Progenitor cell of endocrine pancreas (in vitro differentiated cells): ENCODE measurements around the gene MGAT1. TPM values are rescaled to one million over a fixed set of nuclear protein-coding genes. Genes with fewer than 3 reads are reported as not detected.
"Not testable (repeated sequence)": the region's sequence is repeated elsewhere in the genome, so short reads cannot be mapped to it uniquely, and the experiment has no call there.

Experiments
- DNase-seq: peaks from one replicate; pipeline ENCODE4 v3.0.0; 2021; ENCODE audit warnings: low spot score; ENCODE audit not compliant: unreplicated experiment
- H3K27ac Mint-ChIP-seq: 2 replicates; pipeline ENCODE4 v1.8.0; 2021; ENCODE audit warnings: mild to moderate bottlenecking, moderate library complexity, mixed read lengths
- H3K27me3 Mint-ChIP-seq: 2 replicates; pipeline ENCODE4 v1.8.0; 2021; ENCODE audit warnings: mixed read lengths
- H3K36me3 Mint-ChIP-seq: 2 replicates; pipeline ENCODE4 v1.8.0; 2022; ENCODE audit warnings: mixed read lengths; ENCODE audit not compliant: insufficient read depth
- H3K4me1 Mint-ChIP-seq: 2 replicates; pipeline ENCODE4 v1.8.0; 2021; ENCODE audit warnings: low read depth, mixed read lengths
- H3K4me3 Mint-ChIP-seq: 2 replicates; pipeline ENCODE4 v1.8.0; 2021; ENCODE audit warnings: low read depth, mild to moderate bottlenecking, moderate library complexity, mixed read lengths
- H3K9me3 Mint-ChIP-seq: 2 replicates; pipeline ENCODE4 v1.8.0; 2021; ENCODE audit warnings: low read depth, mixed read lengths
- CTCF ChIP-seq: fragments of 200-600 bp; sonication (generic); IDR thresholded peaks from one replicate; pipeline ENCODE4 v1.5.0; 2021; ENCODE audit warnings: antibody characterized with exemption, mild to moderate bottlenecking; ENCODE audit not compliant: unreplicated experiment
- total RNA-seq: library from RNA; stranded (reverse); gene quantifications from 2 replicates; pipeline ENCODE4 v1.2.1, GENCODE V29; 2021

Gene MGAT1
- total RNA-seq, 1 donor from 2014 or later: 66.9 TPM

DNA sequence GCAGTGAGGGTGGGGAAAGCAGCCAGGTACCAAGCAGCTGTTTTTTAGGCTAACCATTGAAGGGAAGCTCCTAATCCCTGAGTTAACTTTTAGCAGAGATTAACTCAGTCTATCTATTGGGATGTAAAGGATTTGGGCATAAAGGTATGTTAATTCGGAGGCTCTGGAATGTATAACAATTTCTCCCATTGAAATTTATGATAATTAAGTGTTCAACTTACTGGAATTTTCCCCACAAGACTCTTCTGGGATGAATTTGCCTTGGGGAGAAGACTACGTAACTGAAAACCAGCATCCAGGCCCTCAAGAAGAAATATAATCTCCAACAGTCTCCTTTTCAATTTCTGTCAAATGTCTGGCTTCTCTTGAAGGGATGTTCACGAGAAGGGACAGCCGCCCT lies 34.9 kb upstream of the MGAT1 start:
- peaks cover 12% of the 10 kb centered on the region for H3K36me3 Mint-ChIP-seq
- no peaks in the 10 kb centered on the region for H3K4me1 Mint-ChIP-seq
- peaks cover 9% of the 10 kb centered on the region for H3K9me3 Mint-ChIP-seq
- no peaks in the 10 kb centered on the region for H3K27me3 Mint-ChIP-seq
- no peak for DNase-seq
- H3K27ac Mint-ChIP-seq: no peak overlapping the region
- no peak overlapping the region for H3K4me3 Mint-ChIP-seq
- no peak for TF ChIP-seq CTCF

- H3K36me3 Mint-ChIP-seq: peaks cover 28% of the 10 kb centered on the region
- H3K27me3 Mint-ChIP-seq: no peaks in the 10 kb centered on the region
- peaks cover 13% of the 10 kb centered on the region for H3K9me3 Mint-ChIP-seq
- TF ChIP-seq CTCF: no peak
- no peak for DNase-seq
- peak overlapping the region; percentile 49 for H3K27ac Mint-ChIP-seq
- H3K4me3 Mint-ChIP-seq: peak overlapping the region; percentile 95
- H3K4me1 Mint-ChIP-seq: peaks cover 7% of the 10 kb centered on the region
Observed at GRCh38 chr5:180832638-180833068, 30.0 kb upstream of the MGAT1 start.

- peak; percentile 18 for TF ChIP-seq CTCF
- Mint-ChIP-seq H3K4me3 (peak overlapping the region; percentile 95), H3K27me3 (no peaks in the 10 kb centered on the region), H3K36me3 (peaks cover 26% of the 10 kb centered on the region), H3K27ac (peak overlapping the region; percentile 99), H3K9me3 (peaks cover 13% of the 10 kb centered on the region), H3K4me1 (peaks cover 9% of the 10 kb centered on the region)
- DNase-seq: peak; percentile 60
Observed at GRCh38 chr5:180831139-180832093, 28.8 kb upstream of the MGAT1 start.

DNA sequence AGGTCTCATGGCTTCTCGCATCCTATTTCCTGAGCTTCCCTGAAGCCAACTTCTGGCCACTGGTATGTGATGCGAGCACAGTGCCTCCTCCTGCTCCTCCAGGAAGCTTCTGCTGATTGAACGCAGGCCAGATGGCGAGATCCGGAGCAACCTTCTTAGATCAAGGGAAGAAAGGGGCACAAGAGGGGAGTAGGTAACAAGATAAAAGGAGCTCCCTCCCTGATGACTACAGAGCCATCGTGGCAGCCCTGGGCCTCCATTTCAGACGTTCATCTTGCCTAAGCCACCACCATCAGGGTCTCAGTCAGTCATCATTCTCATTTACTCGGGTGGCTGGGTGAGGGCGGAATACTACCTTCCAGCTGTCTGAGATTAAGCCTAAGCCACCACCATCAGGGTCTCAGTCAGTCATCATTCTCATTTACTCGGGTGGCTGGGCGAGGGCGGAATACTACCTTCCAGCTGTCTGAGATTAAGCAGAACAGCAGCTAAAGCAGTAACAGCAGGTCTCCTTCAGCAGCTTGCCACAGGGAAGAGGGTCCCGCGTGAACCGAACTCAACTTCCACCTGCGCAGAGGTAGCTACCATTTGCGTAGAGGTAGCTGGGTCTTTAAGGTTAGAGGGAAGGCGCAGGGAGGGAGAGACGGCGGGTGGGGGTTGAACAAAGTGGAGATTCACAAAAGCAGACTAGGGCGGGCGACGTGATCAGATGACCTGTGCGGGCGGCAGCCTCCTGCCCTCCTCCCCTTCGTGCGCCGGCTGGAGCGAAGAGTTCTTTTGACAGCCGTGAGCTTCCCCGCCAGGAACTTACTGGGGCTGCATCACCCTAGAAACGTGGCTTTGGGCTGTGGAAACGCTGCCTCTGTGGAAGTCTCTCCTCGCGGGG lies 27.9 kb upstream of the MGAT1 start:
- peak overlapping the region; percentile 95 for H3K4me3 Mint-ChIP-seq
- H3K4me1 Mint-ChIP-seq: peaks cover 16% of the 10 kb centered on the region
- peak overlapping the region; percentile 99 for H3K27ac Mint-ChIP-seq
- H3K27me3 Mint-ChIP-seq: no peaks in the 10 kb centered on the region
- H3K36me3 Mint-ChIP-seq: peaks cover 24% of the 10 kb centered on the region
- peaks cover 13% of the 10 kb centered on the region for H3K9me3 Mint-ChIP-seq
- TF ChIP-seq CTCF: no peak
- no peak for DNase-seq

DNA sequence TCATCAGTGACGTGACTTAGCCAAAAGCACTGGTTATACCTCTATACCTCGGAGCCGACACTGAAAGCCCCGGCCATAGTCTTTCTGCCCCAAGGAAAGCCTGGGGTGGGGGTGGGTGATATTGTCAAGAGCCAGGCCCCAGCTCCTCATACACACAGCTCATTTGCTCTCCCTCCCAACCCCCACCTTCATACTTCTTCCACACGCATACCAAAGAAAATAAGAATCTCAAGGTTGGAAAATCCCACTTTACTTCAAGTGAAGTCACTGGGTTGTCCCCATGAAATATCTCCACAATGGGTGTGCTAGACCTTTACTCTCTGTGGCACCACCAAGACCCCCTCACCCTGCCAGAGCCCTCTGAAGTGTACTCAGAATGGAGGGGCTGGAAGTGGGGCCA lies 27.1 kb upstream of the MGAT1 start:
- Mint-ChIP-seq H3K4me1 (peaks cover 22% of the 10 kb centered on the region), H3K27me3 (peaks cover 3% of the 10 kb centered on the region)

GRCh38 chr5:180828756-180829531 lies 26.3 kb upstream of the MGAT1 start:
- DNase-seq, H3K27me3 Mint-ChIP-seq: not testable (repeated sequence)
- peaks cover 24% of the 10 kb centered on the region for H3K4me1 Mint-ChIP-seq
- peaks cover 13% of the 10 kb centered on the region for H3K9me3 Mint-ChIP-seq
- H3K36me3 Mint-ChIP-seq: peaks cover 23% of the 10 kb centered on the region
- H3K4me3 Mint-ChIP-seq: peak overlapping the region; percentile 62
- H3K27ac Mint-ChIP-seq: peak overlapping the region; percentile 88

More for the DNA sequence above, 27.1 kb upstream of the MGAT1 start:
- Mint-ChIP-seq H3K9me3 (peaks cover 13% of the 10 kb centered on the region), H3K4me3 (no peak overlapping the region), H3K36me3 (peaks cover 24% of the 10 kb centered on the region), H3K27ac (peak overlapping the region; percentile 99)
- no peak for DNase-seq
- no peak for TF ChIP-seq CTCF

- not testable (repeated sequence) for H3K27ac Mint-ChIP-seq, H3K4me3 Mint-ChIP-seq, DNase-seq, H3K27me3 Mint-ChIP-seq
- Mint-ChIP-seq H3K9me3 (peaks cover 13% of the 10 kb centered on the region), H3K4me1 (peaks cover 24% of the 10 kb centered on the region), H3K36me3 (peaks cover 23% of the 10 kb centered on the region)
Observed at GRCh38 chr5:180827374-180827773, 24.8 kb upstream of the MGAT1 start.
